Activated CD4-positive, alpha-beta T cell treated with anti-CD3 and anti-CD28 coated beads for 36 hours (primary cell): ENCODE data around the gene IL17RC. TPM values are rescaled to one million over a fixed set of nuclear protein-coding genes. Genes with fewer than 3 reads are reported as not detected.

Experiments used
- ATAC-seq: fragments of 200-7000 bp; cut with Tn5 transposase; one replicate; pipeline ENCODE4 v1.10.0; 2021; ENCODE audit warnings: mild to moderate bottlenecking, moderate library complexity
- CTCF ChIA-PET: fragments of 350-600 bp; sonication (Branson Sonifier 250); formaldehyde crosslinking; loops from one replicate; lab custom pipeline; 2021; ENCODE audit warnings: antibody characterized with exemption; lab: Charles Lee
- POLR2A ChIA-PET: fragments of 350-600 bp; sonication (Branson Sonifier 250); formaldehyde crosslinking; loops from one replicate; lab custom pipeline; 2021; ENCODE audit warnings: antibody characterized with exemption, inconsistent platforms; lab: Charles Lee
- DNase-seq: peaks from one replicate; pipeline ENCODE4 v3.0.0-alpha.2; 2020
- H3K27ac Mint-ChIP-seq: one replicate; pipeline ENCODE4 v1.8.0; 2021; ENCODE audit warnings: mixed read lengths
- H3K27me3 Mint-ChIP-seq: one replicate; pipeline ENCODE4 v1.8.0; 2021; ENCODE audit warnings: mixed read lengths
- H3K36me3 Mint-ChIP-seq: one replicate; pipeline ENCODE4 v1.8.0; 2021; ENCODE audit warnings: low read depth, mixed read lengths
- H3K4me1 Mint-ChIP-seq: one replicate; pipeline ENCODE4 v1.8.0; 2021; ENCODE audit warnings: mixed read lengths
- H3K4me3 Mint-ChIP-seq: one replicate; pipeline ENCODE4 v1.8.0; 2021; ENCODE audit warnings: mild to moderate bottlenecking, moderate library complexity, mixed read lengths
- H3K9me3 Mint-ChIP-seq: one replicate; pipeline ENCODE4 v1.8.0; 2021; ENCODE audit warnings: low read depth, mixed read lengths
- intact Hi-C, 2 experiments: fragments of 100-400 bp; cut with DNase I in 1 of 2; cut with micrococcal nuclease in 1 of 2; formaldehyde crosslinking; loops; one replicate each; pipeline versions ENCODE4 v1.14.2 to v1.15.1; 2022 to 2024; cut with DNase I, micrococcal nuclease
- total RNA-seq, 2 experiments: library from RNA; stranded (reverse); gene quantifications; one replicate each; pipeline ENCODE4 v1.2.3, GENCODE V29; 2021

IL17RC gene
- total RNA-seq, 2 experiments from 2014 or later, result 0.25 to 0.50 TPM

DNA sequence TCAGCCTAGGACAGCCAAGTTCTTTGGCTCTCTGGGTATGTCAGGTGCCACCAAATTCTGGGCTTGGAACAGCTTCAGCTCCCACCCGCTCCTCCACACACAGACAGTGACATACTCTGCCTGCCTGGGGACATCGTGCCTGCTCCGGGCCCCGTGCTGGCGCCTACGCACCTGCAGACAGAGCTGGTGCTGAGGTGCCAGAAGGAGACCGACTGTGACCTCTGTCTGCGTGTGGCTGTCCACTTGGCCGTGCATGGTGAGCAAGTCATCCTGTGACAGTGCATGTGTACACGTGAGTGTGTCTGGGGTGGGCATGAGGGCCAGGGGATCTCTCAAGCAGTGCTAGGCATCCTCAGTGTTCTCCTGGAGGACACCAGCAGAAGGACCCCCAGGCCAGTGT is 922 bp downstream of the IL17RC start:
- intact Hi-C loops, result no loop called here
- Mint-ChIP-seq H3K9me3 (no peaks in the 10 kb centered on the region), H3K27ac (no peak overlapping the region), H3K4me1 (peaks cover 13% of the 10 kb centered on the region), H3K4me3 (no peak overlapping the region), H3K36me3 (no peaks in the 10 kb centered on the region), H3K27me3 (peaks cover 5% of the 10 kb centered on the region)
- POLR2A ChIA-PET, result no interaction called here
- DNase-seq, result no peak
- ATAC-seq, result no peak
- CTCF ChIA-PET, result interaction anchor here (2.1 kb wide), 1 partner anchor 14 kb away, joined by 11 read pairs; no protein-coding TSS in a partner anchor

GRCh38 chr3:9918261-9919038 is 1.6 kb downstream of the IL17RC start:
- DNase-seq, result no peak
- no peak for ATAC-seq
- no peaks in the 10 kb centered on the region for H3K9me3 Mint-ChIP-seq
- ChIA-PET POLR2A (no interaction called here), CTCF (interaction anchor here (2.1 kb wide), 1 partner anchor 13 kb away, joined by 11 read pairs; no protein-coding TSS in a partner anchor)
- peaks cover 13% of the 10 kb centered on the region for H3K4me1 Mint-ChIP-seq
- no peak overlapping the region for H3K27ac Mint-ChIP-seq
- intact Hi-C loops, result no loop called here
- H3K27me3 Mint-ChIP-seq, result peaks cover 5% of the 10 kb centered on the region
- H3K4me3 Mint-ChIP-seq, result no peak overlapping the region
- H3K36me3 Mint-ChIP-seq, result no peaks in the 10 kb centered on the region

- no peak for ATAC-seq
- CTCF ChIA-PET, result no interaction called here
- no peak overlapping the region for H3K27ac Mint-ChIP-seq
Observed at GRCh38 chr3:9928158-9928557, 11.3 kb downstream of the IL17RC start.

GRCh38 chr3:9930804-9931418 is 14.0 kb downstream of the IL17RC start:
- H3K4me3 Mint-ChIP-seq, result no peak overlapping the region
- no peaks in the 10 kb centered on the region for H3K9me3 Mint-ChIP-seq
- no peak overlapping the region for H3K27ac Mint-ChIP-seq
- POLR2A ChIA-PET, result interaction anchor here (1.0 to 1.1 kb wide), 3 partner anchors 18 to 211 kb away, joined by 3 to 4 read pairs (median 3); partner anchors contain the start of gene VHL
- H3K4me1 Mint-ChIP-seq, result peaks cover 27% of the 10 kb centered on the region
- ATAC-seq, result no peak
- peak; percentile 50 for DNase-seq
- CTCF ChIA-PET, result interaction anchor here (0.6 to 4.6 kb wide), 18 partner anchors 11 to 276 kb away, joined by 3 to 35 read pairs (median 4); partner anchors contain the start of genes EMC3 and IL17RC
- no peaks in the 10 kb centered on the region for H3K27me3 Mint-ChIP-seq
- intact Hi-C loops, result loop anchor here in 1 of 2 experiments (5.0 kb wide), 1 partner anchor 89 kb away; the partner anchor contains the start of gene RPUSD3
- H3K36me3 Mint-ChIP-seq, result peaks cover 3% of the 10 kb centered on the region

More at GRCh38 chr3:9928158-9928557, 11.3 kb downstream of the IL17RC start:
- intact Hi-C loops, result no loop called here
- POLR2A ChIA-PET, result no interaction called here
- no peak for DNase-seq
- Mint-ChIP-seq H3K36me3 (no peaks in the 10 kb centered on the region), H3K27me3 (no peaks in the 10 kb centered on the region), H3K9me3 (no peaks in the 10 kb centered on the region), H3K4me1 (peaks cover 11% of the 10 kb centered on the region), H3K4me3 (no peak overlapping the region)

DNA sequence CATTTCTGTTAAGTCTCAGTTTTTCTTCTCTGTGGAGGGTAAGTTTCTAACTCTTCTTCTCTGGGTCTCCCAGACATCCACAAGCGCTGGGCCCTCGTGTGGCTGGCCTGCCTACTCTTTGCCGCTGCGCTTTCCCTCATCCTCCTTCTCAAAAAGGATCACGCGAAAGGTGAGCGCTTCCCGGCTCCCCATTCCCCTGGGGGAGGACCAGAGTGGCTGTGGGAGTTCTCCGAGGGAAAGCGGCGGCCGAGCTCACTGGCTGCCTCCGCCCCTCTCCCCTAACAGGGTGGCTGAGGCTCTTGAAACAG is 15.6 kb downstream of the IL17RC start:
- intact Hi-C loops, result loop anchor here (1.0 to 5.0 kb wide), 7 partner anchors 17 to 183 kb away; partner anchors contain the start of genes BRK1 (in 1 of the 2), EMC3 (in 1 of the 2) and RPUSD3 (in 1 of the 2)
- ATAC-seq (no peak), DNase-seq (no peak)
- CTCF ChIA-PET, result interaction anchor here (0.7 to 4.6 kb wide), 22 partner anchors 9 to 628 kb away, joined by 3 to 35 read pairs (median 4); partner anchors contain the start of genes BRPF1, EMC3, IL17RC and SEC13
- H3K4me3 Mint-ChIP-seq, result peak overlapping the region; percentile 96
- peak overlapping the region; percentile 95 for H3K27ac Mint-ChIP-seq
- peaks cover 29% of the 10 kb centered on the region for H3K4me1 Mint-ChIP-seq
- no peaks in the 10 kb centered on the region for H3K27me3 Mint-ChIP-seq
- H3K9me3 Mint-ChIP-seq, result no peaks in the 10 kb centered on the region
- POLR2A ChIA-PET, result interaction anchor here (0.7 to 2.2 kb wide), 8 partner anchors 10 to 536 kb away, joined by 3 to 16 read pairs (median 4); partner anchors contain the start of genes ARPC4, EMC3 and IL17RC
- H3K36me3 Mint-ChIP-seq, result peaks cover 10% of the 10 kb centered on the region

DNA sequence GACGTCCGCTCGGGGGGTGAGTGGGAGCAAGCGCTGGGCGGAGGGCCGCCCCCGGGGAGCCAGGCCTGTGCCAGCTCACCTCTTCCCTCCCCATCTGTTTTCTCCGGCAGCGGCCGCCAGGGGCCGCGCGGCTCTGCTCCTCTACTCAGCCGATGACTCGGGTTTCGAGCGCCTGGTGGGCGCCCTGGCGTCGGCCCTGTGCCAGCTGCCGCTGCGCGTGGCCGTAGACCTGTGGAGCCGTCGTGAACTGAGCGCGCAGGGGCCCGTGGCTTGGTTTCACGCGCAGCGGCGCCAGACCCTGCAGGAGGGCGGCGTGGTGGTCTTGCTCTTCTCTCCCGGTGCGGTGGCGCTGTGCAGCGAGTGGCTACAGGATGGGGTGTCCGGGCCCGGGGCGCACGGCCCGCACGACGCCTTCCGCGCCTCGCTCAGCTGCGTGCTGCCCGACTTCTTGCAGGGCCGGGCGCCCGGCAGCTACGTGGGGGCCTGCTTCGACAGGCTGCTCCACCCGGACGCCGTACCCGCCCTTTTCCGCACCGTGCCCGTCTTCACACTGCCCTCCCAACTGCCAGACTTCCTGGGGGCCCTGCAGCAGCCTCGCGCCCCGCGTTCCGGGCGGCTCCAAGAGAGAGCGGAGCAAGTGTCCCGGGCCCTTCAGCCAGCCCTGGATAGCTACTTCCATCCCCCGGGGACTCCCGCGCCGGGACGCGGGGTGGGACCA is 16.1 kb downstream of the IL17RC start:
- Mint-ChIP-seq H3K4me1 (peaks cover 29% of the 10 kb centered on the region), H3K27me3 (no peaks in the 10 kb centered on the region), H3K9me3 (no peaks in the 10 kb centered on the region), H3K27ac (peak overlapping the region; percentile 95), H3K4me3 (peak overlapping the region; percentile 96), H3K36me3 (peaks cover 10% of the 10 kb centered on the region)
- CTCF ChIA-PET, result interaction anchor here (0.6 to 4.6 kb wide), 29 partner anchors 10 to 628 kb away, joined by 3 to 35 read pairs (median 4); partner anchors contain the start of genes BRPF1, EMC3, IL17RC and IRAK2
- intact Hi-C loops, result loop anchor here (1.0 to 5.0 kb wide), 21 partner anchors 13 to 537 kb away; partner anchors contain the start of genes BRPF1 (in 2 of the 2), EMC3 (in 2 of the 2), JAGN1 (in 2 of the 2) and RPUSD3 (in 2 of the 2)
- POLR2A ChIA-PET, result interaction anchor here (0.7 to 2.2 kb wide), 9 partner anchors 9 to 537 kb away, joined by 3 to 16 read pairs (median 4); partner anchors contain the start of genes ARPC4, EMC3, IL17RC and JAGN1
- DNase-seq, result peak; percentile 95
- peak; percentile 76 for ATAC-seq

GRCh38 chr3:9933561-9934234 is 16.8 kb downstream of the IL17RC start, which contains the start of gene CRELD1:
Gene CRELD1, plus strand, starts transcription at chr3:9933834. Its CDS starts 605 bp downstream, at chr3:9934439.
- Mint-ChIP-seq H3K27me3 (no peaks in the 10 kb centered on the region), H3K4me1 (peaks cover 29% of the 10 kb centered on the region), H3K27ac (peak within 1 kb of the TSS; percentile 95), H3K4me3 (peak within 1 kb of the TSS; percentile 96), H3K36me3 (peaks cover 10% of the 10 kb centered on the region), H3K9me3 (no peaks in the 10 kb centered on the region)
- ATAC-seq, result peak; percentile 85
- ChIA-PET CTCF (interaction anchor here (0.6 to 4.6 kb wide), 19 partner anchors 9 to 629 kb away, joined by 3 to 35 read pairs (median 4); partner anchors contain the start of genes BRPF1, EMC3, IRAK2 and JAGN1), POLR2A (interaction anchor here (1.0 to 2.2 kb wide), 6 partner anchors 9 to 537 kb away, joined by 3 to 16 read pairs (median 4); partner anchors contain the start of genes EMC3 and JAGN1)
- peak; percentile 98 for DNase-seq
- intact Hi-C loops, result loop anchor here (1.0 to 5.0 kb wide), 18 partner anchors 13 to 537 kb away; partner anchors contain the start of genes BRPF1 (in 2 of the 2), EMC3 (in 2 of the 2), JAGN1 (in 2 of the 2) and PRRT3 (in 2 of the 2)

- peak overlapping the region; percentile 96 for H3K4me3 Mint-ChIP-seq
- no peak for ATAC-seq
- DNase-seq, result peak; percentile 44
- H3K27me3 Mint-ChIP-seq, result no peaks in the 10 kb centered on the region
- intact Hi-C loops, result loop anchor here in 1 of 2 experiments (1.0 to 5.0 kb wide), 2 partner anchors 18 to 92 kb away; partner anchors contain the start of genes PRRT3 and RPUSD3
- peaks cover 29% of the 10 kb centered on the region for H3K4me1 Mint-ChIP-seq
- peaks cover 10% of the 10 kb centered on the region for H3K36me3 Mint-ChIP-seq
- ChIA-PET CTCF (interaction anchor here (0.6 to 4.6 kb wide), 10 partner anchors 12 to 314 kb away, joined by 3 to 35 read pairs (median 6); partner anchors contain the start of genes EMC3, JAGN1 and TATDN2), POLR2A (interaction anchor here (1.0 to 2.2 kb wide), 4 partner anchors 12 to 53 kb away, joined by 4 to 16 read pairs (median 7); partner anchors contain the start of genes EMC3, JAGN1 and PRRT3)
- H3K27ac Mint-ChIP-seq, result peak overlapping the region; percentile 95
- no peaks in the 10 kb centered on the region for H3K9me3 Mint-ChIP-seq
Observed at GRCh38 chr3:9934235-9934621, 17.3 kb downstream of the IL17RC start.

- peak overlapping the region; percentile 95 for H3K27ac Mint-ChIP-seq
- CTCF ChIA-PET, result interaction anchor here (0.5 to 1.4 kb wide), 5 partner anchors 9 to 195 kb away, joined by 3 to 8 read pairs (median 4); no protein-coding TSS in a partner anchor
- DNase-seq, result no peak
- intact Hi-C loops, result loop anchor here in 1 of 2 experiments (1.0 to 5.0 kb wide), 2 partner anchors 17 to 93 kb away; partner anchors contain the start of genes PRRT3 and RPUSD3
- H3K4me1 Mint-ChIP-seq, result peaks cover 29% of the 10 kb centered on the region
- H3K36me3 Mint-ChIP-seq, result peaks cover 10% of the 10 kb centered on the region
- H3K27me3 Mint-ChIP-seq, result no peaks in the 10 kb centered on the region
- H3K9me3 Mint-ChIP-seq, result no peaks in the 10 kb centered on the region
- no peak for ATAC-seq
- POLR2A ChIA-PET, result interaction anchor here (0.6 to 1.3 kb wide), 3 partner anchors 18 to 290 kb away, joined by 3 to 7 read pairs (median 4); partner anchors contain the start of gene PRRT3
- peak overlapping the region; percentile 96 for H3K4me3 Mint-ChIP-seq
Observed at GRCh38 chr3:9934993-9935392, 18.1 kb downstream of the IL17RC start.
